Measurements from ENCODE around the gene ADGRL1.
"Not testable (repeated sequence)": the region's sequence is repeated elsewhere in the genome, so short reads cannot be mapped to it uniquely, and the experiment has no call there.

The ADGRL1 gene

DNA sequence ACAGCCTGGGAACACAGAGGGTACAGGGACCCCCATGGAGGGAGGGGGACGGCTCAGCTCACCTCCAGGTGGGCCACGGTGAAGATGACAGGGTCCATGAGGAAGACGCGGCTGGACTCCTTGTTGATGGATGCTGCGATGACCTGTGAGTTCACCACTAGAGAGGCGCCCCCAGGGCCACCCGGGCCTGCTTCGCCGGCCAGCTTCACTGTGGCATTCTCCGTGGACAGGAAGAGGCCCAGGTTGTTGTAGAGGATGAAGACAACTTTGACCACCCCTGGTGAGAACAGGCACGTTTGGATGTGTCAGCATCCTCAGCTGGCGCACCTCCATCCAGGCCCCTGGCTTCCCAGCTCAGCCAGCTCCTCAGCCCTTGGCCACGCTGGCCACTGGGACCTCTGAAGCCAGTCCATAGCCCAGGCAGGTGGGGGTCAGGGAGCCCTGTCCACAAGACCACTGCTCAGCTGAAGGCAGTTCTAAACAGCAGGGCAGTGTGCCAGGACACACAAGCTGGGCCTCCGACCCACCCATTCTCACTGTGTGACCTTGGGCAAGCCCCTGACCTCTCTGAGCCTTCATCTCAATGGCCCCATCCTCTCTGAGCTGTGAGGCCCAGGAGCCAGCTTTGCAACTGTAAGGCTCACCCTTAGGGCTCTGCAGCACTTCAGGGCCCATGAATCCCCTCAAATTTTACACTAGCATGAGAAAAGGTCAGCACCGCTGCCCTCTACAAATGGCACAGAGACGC is 47.5 kb downstream of the ADGRL1 start:
- no peak for FAIRE-seq

DNA sequence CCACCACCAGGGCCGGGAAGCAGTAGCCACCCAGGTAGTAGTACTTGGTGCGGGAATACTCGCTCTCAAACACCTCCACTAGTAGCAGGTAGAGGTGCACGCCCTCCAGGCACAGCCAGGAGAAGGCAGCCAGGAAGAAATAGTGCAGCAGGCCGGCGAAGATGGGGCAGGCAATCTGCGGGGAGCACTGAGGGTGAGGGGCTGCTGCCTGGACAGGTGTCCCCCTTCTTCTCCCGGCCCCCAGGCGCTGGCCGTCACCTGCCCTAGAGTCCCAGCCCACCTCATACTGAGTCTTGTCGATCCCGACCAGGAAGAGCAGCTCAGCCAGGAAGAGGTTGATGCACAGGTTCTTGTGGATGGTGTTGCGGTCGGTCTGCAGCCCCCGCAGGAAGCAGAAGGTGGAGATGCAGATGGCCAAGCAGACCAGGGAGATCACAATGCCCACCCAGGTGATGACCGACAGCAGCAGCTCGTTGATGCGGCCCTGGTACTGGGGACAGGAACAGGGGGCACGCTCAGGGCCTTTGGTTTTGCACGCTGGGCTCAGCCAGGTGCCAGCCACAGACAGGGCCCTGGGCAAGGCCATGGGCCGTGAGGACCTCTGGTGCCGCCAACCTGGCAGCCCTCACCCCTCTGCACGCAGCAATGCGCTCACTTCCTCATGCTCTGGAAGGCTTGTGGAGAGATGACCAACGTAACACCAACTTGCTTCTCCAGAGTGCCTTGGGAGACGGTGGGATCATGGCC is 48.8 kb downstream of the ADGRL1 start:
- no peak for FAIRE-seq

DNA sequence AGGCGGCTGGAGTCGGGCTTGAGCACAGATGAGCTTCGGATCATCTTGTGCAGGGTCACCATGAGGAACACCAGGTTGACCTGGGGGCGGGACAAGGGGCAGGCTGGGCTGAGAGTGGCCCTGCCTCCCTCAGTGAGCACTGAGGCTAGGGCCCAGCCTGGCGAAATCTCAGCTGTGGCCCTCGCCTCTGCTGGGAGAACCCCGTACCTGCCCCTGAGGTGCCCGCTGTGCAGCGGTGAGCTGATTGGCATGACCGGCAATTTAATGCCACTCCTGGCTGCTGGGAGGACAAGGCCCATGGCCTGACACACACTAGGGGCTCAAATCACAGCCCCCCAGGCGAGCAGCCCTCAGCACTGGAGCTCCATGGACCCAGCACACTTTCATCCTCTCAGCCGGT is 49.8 kb downstream of the ADGRL1 start:
- no peak for FAIRE-seq

DNA sequence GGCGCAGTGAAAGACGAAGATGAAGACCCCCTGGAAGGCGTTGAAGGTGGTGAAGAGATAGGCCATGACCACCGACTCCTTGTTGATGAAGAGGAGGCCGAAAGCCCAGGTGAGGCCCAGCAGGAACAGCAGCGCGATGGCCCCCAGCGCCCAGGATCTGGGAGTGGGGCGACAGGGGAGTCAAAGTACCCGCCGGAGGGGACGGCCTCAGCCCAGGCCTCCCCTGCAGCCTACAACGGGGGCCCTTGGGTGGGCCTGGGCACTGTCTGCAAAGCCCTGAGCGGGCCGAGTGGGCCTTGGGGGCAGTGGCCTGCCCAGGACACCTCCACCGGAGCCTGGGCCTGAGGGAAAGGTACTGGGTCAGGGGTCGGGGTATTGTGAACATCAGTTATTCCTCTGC is 50.6 kb downstream of the ADGRL1 start:
- no peak for FAIRE-seq

DNA sequence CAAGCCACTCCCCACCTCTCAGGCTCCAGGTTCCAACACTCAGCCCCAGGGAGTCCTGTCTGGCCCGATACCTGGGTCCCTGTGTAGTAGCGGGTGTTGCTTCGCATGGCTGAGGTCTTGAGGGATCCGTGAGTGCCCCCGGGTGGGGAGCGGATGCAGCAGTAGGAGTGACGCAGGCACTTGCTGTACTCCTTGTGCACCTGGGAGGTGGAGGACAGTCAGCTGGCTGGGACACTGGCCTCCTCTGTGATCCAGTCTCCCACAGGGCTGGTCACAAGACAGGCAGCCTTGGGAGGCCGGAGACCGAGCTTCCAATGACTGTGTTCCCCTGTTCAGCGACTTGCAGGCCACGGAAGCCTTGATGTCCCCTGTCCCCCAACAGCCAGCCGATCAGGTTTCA is 53.3 kb downstream of the ADGRL1 start:
- no peak for FAIRE-seq

DNA sequence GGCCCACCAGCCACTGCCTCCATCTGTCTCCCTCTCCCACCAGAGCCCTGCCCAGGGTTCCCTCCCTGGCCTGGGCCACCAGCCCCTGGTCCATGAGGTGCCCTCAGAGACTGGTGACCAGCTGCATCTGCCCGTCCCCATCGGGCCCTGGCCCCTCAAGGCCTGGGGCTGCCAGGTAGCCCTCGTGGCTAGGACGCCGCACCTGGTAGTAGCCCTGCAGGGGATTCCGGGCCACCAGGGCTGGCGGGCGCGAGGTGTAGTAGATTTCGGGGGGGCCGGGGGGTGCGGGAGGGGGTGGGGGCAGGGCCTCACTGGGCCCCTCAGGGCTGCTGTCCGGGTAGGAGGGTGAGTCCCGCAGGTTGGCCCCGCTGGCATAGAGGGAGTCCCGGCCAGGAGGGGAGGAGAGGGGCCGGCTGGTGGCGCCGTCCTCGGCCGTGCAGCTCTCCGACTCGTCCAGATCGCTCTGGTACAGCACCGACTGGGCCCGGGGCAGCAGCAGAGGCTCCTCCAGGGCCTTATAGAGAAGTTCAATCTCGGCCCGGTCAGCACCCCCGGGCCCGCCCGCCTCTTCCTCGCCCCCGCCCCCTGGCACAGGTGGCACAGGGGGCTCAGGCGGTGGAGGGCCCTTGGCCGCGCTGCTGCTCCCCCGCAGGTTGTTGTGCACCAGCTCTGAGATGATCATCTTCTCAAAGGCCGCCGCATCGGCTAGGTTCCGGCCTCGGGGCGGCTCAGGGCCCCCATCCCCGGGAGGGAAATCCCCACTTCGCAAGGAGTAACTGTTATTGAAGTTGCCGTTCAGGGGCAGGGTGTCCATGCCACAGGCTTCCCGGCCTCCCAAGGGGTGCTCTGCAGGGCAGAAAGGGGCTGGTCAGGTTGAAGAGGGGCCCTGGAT is 55.0 kb downstream of the ADGRL1 start:
- no peak for FAIRE-seq

DNA sequence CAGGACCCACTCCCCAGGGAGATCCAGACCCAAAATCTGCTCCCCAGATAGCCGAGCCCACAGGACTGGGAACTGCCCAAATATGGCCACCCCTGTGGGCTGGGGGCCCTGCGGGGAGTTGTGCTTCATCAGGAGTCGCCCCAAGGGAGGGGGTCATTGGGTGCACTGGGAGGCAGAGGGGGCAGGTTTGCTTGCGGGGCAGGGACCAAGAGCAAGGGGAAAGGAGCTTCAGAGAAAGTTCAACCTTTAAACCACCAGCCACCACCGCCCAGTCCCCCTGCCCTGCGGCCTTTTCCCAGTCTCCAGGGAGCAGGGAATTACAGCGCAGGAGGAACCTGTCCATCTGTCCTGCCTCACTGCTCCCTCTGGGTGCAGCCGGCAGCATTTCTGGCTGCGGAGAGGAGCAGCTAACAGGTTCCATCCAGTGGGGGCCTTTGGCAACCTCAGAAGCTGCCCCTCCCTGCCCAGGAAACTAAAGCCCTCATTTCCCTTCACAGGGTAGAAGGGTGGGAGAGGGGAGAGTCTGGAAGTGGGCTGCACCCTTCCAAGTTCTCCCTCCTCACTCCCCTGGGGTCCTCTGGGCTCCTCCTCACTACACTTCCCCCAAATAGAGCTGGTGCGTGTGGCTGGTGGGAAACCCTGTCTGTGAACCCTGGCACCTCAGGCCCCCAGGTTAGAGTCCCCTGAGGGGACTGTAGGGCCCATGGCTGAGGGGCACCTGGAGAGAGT is 55.8 kb downstream of the ADGRL1 start:
- no peak for FAIRE-seq

DNA sequence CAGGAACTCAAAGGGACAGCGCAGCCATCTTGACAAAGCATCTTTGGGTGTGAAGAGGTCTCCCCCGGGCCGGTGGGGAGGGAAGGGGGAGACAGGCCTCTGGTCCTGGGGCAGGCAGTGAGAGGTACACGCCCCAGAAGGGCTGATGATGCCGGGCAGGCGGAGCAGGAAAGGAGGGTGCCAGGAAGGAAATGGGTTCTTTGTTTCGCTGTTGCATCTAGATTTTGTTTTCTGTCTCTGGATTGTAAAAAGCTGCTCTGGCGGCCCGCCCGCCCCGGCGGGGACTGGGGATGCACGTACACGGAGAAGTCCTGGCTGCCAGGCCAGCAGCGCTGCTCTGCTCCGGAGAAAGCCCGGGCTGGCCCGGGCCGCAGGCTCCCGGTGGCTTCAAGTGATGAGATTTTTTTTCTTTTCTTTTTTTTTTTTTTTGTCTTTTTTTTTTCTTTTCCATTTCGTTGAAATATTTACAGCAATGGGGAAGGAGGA is 56.4 kb downstream of the ADGRL1 start:
- no peak for FAIRE-seq

DNA sequence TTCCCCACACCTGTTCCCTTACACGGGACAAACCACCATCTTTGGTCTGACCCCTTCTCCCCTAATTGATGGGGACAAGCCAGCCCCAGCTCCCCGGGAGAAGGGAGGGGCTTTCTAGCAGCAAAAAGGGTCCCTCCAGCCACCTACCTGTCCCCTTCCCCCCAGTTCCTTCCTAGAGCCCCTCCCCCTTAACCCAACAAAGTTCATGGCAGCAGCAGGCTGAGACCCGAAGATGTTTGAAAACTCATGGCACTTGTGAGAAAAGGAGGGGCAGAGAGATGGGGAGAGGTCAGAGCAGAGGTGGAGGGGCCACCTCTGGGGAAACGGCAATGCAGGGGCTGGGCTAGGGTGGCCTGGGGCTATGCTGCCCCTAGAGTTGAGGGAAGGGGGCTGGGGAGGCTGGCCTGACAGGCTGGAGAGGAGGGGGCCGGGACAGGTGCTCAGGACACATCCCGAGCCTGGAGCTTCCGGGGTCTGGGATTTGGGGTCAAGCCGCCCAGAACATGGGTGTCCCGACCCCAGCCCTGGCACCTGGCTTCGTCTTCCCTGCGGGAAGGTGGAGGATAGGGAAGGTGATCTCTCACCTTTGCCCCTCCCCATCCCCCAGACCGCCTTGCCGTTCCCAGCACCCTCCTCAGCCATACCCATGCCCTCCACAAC is 57.1 kb downstream of the ADGRL1 start:
- no peak for FAIRE-seq

DNA sequence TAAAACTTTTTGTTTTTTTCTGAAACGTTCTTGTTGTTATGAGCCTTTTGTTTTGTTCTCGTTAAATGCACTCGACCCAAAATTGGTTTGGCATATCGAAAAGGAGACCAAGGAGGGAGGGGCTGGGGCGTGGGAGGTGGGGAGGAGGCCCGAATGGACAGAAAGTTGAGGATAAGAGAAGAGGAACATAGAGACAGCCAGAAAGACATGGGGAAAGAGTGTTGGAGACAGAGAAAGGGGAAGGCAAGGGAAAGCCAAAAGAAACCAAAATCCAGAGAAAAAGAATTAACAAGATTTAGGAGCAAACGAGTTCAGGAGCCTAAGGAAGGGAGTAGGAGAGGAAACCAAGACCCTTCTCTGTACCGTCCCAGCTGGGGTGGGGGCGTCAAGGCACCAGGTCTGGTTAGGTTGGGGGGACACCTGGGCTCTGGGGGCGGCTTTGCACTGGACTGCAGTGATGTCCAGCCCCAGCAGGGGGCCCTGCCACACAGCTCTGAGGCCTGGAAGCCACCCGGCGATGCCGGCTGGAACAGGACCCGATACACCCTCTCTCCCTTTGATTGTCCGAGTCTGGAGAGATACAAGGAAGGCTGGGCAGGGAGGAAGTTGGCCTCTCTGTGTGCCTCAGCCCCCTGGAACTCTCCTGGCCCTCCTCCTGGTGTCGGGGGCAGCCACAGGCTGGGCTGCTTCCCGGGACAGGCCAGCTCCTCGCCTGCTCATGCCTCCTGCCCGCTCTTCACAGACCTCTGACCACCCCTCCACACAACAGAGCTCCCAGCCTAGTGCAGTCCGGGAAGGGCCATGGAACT is 58.0 kb downstream of the ADGRL1 start:
- FAIRE-seq, result no peak

DNA sequence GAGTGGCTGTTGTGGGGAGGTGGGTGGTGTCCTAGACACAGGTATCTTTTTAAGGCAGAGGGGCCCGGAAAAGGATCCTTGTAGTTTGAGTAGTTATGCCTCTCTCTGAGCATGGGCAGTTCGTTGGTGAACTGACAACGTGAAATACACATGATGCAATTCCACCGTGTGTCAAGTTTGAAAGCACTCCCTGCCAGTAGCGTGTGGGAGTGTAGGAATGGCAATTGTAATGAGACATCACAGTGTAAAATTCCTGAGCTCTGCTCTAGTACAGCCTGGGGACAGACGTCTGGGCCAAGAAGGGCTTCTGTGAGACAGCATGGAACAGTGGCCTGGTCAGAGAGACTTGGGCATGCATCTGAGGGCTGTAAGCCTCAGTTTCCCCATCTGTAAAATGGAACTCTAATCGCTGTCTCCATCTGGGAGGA is 59.2 kb downstream of the ADGRL1 start:
- FAIRE-seq, result no peak

DNA sequence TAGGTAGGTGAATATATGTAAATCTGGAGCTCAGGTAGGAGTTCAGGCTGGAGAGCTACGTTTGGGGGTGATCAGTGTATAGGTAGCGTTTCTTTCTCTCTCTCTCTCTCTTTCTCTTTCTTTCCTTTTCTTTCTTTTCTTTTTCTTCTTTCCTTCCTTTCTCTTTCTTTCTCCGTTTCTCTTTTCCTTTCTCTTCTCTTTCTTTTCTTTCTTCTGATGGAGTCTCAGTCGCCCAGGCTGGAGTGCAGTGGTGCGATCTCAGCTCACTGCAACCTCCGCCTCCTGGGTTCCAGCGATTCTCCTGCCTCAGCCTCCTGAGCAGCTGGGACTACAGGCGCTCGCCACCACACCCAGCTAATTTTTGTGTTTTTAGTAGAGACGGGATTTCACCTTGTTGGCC is 59.8 kb downstream of the ADGRL1 start:
- not testable (repeated sequence) for FAIRE-seq

DNA sequence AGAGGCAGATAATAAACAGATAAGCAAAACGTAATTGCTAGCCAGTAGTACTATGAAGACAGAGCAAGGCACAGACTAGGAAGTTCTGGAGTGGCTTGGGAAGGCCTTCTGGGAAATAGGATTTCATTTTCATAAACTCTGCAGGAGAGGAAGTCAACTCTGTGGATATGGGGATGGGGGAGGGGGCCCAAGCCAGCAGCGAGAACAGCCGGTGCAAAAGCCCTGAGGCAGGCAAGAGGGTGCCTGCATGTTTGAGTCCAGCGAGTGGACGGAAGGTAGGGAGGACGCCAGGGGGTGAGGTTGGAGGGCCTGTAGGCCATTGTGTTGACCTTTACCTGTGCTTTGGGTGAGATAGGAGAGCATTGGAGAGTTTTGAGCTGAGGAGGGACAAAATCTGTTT is 60.6 kb downstream of the ADGRL1 start:
- FAIRE-seq, result no peak

DNA sequence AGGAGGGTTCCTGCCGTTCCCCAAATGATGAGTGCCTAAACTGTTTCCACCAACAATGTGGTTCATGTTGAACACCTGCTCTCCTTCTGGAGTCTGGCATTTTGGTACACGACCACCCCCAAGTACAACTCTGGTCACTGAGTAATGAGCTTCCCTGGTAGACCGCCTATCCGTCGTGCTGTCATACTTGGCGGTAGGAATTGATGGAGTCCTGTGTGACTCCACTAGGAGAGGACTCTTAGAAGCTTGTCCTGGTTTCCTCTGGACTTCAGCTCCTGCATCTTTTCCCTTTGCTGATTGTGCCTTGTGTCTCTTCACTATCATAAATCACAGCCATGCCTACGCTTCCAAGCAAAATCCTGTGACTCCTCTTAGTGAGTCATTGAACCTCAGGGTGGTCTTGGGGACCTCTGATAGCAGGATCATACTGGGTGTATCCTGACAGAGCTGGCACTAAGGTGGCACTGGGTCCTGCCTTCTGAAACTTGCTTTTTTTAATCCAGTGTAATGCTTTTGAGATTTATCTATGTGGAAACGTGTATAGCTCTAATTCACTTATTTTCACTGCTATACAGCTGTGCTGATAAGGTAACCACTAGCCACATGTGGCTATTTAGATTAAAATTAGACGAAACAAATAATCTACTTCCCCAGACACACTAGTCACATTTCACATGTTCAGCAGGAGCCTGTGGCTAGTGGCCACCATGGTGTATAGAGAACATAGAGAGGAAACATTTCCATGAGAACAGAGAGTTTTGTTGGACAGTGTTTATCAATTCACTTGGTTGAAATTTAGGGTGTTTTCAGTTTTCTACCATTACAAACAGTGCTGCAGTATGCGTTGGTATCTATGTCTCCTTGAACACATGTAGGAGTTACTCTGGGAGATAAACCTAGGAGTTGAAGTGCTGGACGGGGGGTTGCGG is 63.4 kb downstream of the ADGRL1 start:
- FAIRE-seq, result no peak

DNA sequence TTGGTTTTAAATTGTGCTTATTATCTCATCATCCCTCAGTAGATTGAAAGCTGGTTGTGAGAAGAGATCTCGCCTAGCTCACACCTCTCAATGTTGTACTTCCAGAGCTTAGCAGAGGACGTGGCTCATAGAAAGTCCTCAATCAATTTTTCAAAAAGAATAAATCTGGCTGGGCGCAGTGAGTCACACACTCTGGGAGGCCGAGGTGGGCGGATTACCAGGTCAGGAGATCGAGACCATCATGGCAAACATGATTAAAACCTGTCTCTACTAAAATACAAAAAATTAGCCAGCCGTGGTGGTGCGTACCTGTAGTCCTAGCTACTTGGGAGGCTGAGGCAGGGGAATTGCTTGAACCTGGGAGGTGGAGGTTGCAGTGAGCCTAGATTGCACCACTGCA is 64.9 kb downstream of the ADGRL1 start:
- FAIRE-seq, result no peak

DNA sequence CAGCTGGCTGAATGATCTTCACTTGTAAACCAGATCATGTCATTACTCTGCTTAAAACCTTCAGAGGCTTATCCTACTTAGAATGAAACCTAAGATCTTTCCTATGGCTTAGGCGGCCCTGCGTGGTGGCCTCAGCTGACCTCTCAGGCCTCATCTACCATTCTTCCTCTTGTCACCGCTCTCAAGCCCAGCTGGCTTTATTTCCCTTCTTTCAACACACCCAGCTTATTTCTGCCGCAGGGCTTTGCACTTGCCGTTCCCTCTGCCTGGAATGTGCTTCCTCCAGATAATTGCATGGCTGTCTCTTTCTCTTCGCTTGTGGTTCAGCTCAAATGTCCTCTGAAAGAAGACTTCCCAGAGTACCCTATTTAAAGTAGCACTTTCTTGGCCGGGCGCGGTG is 66.0 kb downstream of the ADGRL1 start:
- no peak for FAIRE-seq

DNA sequence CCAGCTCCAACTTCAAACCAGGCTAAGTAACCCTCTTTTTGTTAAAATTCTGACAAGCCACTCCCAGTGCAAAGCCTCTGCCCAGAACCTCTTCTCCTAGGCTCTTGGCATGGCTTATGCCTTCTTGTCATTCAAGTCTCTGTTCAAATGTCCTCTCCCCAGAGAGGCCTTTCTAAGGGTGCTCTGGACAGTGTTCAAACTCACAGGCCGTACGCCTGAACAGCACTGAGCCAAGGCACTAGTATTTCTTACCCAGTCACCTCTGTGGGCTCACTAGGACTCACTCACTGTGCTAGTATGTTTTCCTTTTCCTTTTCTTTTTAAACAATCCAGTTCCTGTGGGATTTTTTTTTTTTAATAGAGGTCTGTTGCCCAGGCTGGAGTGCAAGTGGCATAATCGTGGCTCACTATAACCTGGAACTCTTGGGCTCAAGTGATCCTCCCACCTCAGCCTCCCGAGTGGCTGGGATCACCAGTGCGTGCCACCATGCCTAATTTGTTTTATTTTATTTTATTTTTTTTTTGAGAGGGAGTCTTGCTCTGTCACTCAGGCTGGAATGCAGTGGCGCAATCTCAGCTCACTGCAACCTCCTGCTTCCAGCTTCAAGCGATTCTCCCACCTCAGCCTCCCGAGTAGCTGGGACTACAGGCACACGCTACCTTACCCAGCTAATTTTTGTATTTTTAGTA is 67.2 kb downstream of the ADGRL1 start:
- no peak for FAIRE-seq

DNA sequence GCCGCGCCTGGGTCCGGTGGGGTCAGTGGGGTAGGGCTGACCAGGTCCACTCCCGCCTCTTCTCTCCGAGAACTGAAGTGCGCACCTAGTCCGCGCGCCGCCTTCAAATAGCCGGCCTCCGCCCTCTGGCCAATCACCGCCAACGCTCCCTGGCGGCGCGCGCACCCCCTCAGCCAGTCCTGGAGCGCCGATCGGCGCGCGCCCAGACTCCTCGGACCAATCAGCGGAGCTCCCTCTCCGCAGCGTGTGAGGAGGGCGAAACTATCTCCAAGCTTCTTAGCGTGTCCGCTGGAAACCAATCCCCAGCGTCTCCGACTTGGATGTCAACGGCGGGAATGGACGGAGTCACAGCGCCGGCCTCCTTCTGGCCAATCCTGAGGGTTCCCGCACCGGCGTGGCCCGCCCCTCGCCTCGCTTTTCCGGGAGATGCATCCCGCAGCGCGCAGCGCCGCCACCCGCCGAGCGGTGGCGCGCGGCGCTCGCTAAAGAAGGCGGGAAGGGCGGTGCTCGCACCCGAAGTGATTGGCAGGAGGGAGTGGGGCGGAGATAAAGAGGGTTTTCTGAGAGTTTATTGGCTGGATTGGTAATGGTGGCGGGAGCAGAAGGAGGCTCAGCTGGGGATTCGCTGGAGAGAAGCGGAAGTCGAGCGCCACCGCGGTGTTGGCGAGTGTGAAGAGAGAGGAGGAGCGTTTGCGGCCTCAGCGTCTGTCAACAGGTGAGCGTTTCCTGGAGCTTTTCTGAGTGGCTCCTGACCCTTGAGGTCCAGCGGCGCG is 69.3 kb downstream of the ADGRL1 start, which contains the start of gene ASF1B:
ASF1B (minus strand) TSS at position 81 of the 773 bp plus-strand sequence. CDS start 133 bp downstream, outside the sequence.
- peak; percentile 77 for FAIRE-seq

Data from islet of Langerhans (tissue), 1 donor.